ENCODE data around the gene ADPRH. TPM values are rescaled to one million over a fixed set of nuclear protein-coding genes. Genes with fewer than 3 reads are reported as not detected.

The ADPRH gene
- total RNA-seq, 4 donors from 2014 or later, result 9.5 to 17.7 (median 13.0) TPM

DNA sequence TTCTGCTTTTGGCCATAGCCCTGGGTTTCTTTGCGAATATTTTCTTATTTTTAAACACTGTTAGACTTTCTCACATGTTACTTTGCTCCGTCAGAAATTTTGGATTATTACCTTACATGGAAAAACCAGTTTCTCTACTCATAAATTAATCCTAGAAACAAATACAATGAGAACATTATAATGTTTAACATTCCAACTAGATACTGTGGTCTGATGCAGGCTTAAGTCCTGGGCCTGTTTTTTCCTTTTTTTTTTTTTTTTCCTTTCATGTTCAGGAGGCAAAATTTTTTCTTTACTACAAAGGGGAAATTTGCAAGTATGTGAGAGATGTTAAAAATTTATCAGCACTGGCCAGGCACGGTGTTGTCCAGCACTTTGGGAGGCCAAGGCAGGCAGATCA is 52.2 kb downstream of the ADPRH start:
- TF ChIP-seq, protein P1, sequence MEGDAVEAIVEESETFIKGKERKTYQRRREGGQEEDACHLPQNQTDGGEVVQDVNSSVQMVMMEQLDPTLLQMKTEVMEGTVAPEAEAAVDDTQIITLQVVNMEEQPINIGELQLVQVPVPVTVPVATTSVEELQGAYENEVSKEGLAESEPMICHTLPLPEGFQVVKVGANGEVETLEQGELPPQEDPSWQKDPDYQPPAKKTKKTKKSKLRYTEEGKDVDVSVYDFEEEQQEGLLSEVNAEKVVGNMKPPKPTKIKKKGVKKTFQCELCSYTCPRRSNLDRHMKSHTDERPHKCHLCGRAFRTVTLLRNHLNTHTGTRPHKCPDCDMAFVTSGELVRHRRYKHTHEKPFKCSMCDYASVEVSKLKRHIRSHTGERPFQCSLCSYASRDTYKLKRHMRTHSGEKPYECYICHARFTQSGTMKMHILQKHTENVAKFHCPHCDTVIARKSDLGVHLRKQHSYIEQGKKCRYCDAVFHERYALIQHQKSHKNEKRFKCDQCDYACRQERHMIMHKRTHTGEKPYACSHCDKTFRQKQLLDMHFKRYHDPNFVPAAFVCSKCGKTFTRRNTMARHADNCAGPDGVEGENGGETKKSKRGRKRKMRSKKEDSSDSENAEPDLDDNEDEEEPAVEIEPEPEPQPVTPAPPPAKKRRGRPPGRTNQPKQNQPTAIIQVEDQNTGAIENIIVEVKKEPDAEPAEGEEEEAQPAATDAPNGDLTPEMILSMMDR (IDR thresholded peaks at IDR 0.05; ENCODE audit: low read depth), result no peak

DNA sequence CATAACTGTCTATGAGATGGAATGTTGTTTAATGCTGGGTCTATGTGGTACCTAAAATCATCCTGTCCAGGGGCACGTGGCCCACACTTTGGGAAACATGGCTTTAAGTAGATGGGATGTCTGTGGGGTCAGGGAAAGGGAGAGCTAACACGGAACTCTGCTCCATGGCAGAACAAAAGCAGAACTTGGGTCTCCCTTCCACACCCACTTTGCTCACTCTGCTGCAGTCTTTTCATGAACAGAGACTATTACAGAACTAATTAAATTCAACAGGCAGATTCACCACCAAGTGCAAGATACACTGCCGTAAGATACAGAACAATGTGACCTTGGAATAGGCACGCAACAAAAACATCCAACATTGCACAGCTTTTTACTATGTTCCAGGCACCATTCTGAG is 52.9 kb downstream of the ADPRH start:
- TF ChIP-seq, protein P1 (IDR thresholded peaks at IDR 0.05; ENCODE audit: low read depth), result no peak

DNA sequence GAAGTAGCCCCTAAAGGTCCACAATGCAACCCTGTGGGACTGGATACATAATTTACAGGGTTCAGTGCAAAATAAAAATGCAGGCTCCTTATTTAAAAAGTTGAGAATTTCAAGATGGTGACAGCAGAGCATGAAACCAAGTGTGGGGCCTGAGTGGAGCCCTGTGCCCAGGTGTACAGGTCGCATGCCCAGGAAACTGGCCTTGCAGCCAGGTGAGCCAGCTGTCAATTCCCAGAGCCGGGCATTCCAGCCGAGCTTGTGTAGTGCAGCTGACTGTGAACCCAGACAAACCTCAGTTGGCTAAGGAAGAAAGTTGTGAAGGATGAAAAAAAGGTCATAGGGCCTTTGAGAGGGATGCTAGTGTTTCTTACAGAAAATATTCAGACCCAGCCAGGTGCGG is 53.5 kb downstream of the ADPRH start:
- TF ChIP-seq, protein P1 (IDR thresholded peaks at IDR 0.05; ENCODE audit: low read depth), result no peak

DNA sequence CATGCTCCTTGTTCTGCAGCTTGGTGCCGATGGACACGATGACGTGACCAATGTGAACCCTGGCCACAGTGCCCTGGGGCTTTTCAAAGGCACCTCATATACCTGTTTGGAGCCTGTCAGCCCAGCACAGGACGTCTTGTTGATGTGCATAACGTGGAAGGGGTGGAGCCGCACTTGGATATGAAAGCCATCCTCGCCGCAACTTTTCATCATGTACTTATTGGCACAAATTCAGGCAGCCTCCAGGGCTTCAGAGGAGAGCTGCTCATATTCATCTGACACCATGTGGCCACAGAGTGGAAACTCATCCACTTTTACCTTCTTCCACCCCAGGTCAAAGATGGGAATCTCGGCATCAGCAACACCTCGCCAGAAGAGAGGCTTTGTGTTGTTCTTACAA is 56.4 kb downstream of the ADPRH start:
- TF ChIP-seq, protein P1 (IDR thresholded peaks at IDR 0.05; ENCODE audit: low read depth), result no peak

DNA sequence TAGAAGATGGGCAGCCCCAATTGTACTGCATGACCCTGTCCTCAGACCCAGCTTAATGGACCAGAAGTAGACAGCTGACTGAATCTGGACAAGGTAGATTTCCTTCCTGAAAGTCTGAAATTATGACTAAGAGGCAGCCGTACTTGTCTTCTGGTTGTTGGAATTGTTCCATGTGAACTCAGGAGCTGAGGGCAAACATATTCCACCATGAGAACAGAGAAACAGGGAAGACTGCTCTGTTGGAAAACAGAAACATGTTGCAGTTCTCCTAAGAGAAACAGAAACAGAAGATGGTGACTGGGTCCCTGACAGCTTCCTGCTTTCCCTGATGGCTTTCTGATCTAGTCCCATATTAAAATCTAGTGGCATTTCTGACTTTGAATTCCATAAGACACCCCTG is 57.0 kb downstream of the ADPRH start:
- TF ChIP-seq, protein P1 (IDR thresholded peaks at IDR 0.05; ENCODE audit: low read depth), result no peak

DNA sequence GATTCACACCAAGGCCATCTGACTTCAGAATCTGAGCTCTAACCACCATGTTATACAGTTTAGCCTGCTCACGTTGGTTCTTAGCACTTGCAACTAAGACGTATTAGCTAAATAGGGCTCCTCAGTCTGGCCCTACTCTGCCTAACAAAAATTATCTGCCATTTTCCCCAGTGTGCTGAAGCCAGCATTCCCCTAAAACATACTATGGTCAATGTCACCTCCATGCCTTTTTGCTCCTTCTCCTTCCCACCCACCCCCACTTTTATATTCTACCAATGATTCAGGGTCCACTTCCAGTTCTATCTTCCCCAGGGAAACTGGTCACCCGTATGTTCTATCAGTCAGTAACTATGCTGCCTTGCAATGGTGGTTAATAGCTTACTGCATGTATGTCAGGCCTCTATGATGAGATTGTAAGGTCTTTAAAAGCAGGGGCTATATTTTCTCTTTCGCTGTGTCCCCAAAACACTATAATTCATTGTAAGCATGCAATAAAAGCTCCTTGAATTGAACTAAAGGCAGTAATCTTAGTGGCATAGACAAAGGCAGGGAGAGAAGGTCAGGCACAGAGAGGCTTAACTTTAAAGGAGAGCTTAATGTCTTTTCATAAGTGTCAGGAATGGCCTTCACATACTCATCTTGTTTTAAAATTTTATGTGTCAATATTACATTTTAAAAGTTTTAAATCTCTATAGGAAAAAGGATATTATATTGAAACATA is 57.8 kb downstream of the ADPRH start:
- TF ChIP-seq, protein P1 (IDR thresholded peaks at IDR 0.05; ENCODE audit: low read depth), result no peak

DNA sequence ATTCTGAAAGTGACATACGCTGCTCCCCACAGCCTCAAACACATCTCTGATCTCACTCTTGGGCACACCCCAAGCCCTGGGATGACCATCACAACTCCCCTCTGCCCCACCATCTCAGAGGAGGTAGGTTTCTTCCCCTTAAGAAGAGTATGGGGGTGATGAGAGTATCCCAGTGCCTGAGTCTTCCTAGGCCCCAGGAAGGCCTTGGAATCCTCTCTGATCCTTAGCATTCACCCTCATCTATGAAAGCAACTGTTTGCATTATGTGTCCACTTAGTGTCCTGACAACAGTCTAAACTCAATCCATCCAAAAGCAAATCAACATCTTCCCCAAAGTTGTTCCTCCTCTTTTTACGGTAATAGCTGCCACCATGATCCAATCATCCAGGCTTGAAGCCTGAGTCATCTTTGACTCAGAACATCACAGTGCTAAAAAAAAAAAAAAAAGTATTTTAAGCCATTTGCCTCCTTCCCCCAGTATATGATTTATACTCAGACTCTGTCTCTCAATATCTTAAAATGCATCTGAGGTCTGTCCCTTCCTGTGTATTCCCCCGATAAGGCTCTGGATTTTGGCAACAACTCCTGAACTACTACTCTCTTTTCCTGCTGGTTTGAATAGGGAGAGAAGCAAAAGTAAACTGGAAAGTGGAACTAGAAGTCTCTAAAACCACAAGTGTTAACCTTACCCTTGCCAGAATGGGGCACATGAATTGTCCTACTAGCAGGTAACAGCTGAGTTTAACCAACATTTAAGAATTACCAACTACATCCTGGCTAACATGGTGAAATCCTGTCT is 58.6 kb downstream of the ADPRH start:
- TF ChIP-seq, protein P1 (IDR thresholded peaks at IDR 0.05; ENCODE audit: low read depth), result no peak

Data from subcutaneous adipose tissue (tissue), 4 donors.